ENCODE data around the gene TSPAN31. TPM values are rescaled to one million over a fixed set of nuclear protein-coding genes. Genes with fewer than 3 reads are reported as not detected.

Gene TSPAN31
- total and polyA plus RNA-seq, 2 of the 8 experiments (the other 6 are each of a cell fraction or from before 2014, with no cell fraction given), result 15.8 to 31.4 TPM

GRCh38 chr12:57741413-57741789 is 3.4 kb upstream of the TSPAN31 start:
- Histone ChIP-seq H3K79me2 (ENCODE audit: control insufficient read depth in 1 of 2, insufficient read depth in 2 of 2, low read length in 2 of 2) (no peaks in the 10 kb centered on the region), H2BK120ac (replicated peaks; ENCODE audit: low read depth, low read length) (no peak overlapping the region), H2BK5ac (ENCODE audit: low read depth, low read length) (no peak overlapping the region), H3K18ac (ENCODE audit: extremely low read depth, low read length) (no peak overlapping the region), H3K14ac (ENCODE audit: insufficient read length) (no peak overlapping the region), H2BK12ac (ENCODE audit: low read depth, low read length) (no peak overlapping the region), H3K4me3 (ENCODE audit: extremely low read depth in 1 of 4, insufficient read depth in 2 of 4, low read depth in 3 of 4, low read length in 4 of 4) (no peak overlapping the region), H4K5ac (ENCODE audit: insufficient read length, low read depth, low read length) (no peak overlapping the region), H3K4me1 (replicated peaks in 1 of 4; ENCODE audit: control insufficient read depth in 3 of 4, insufficient read depth in 4 of 4, low read length in 3 of 4) (peaks cover 0 to 28% (median 14%) of the 10 kb centered on the region in 4 experiments; a peak in 6 of 7 replicates), H2BK20ac (ENCODE audit: low read length) (no peak overlapping the region), H2AFZ (ENCODE audit: low read length) (no peak overlapping the region), H4K20me1 (replicated peaks in 1 of 2; ENCODE audit: control insufficient read depth in 1 of 2, insufficient read depth in 2 of 2, low read length in 2 of 2) (peaks cover 0 to 6% of the 10 kb centered on the region in 2 experiments), H4K8ac (ENCODE audit: extremely low read depth, insufficient read depth, low read length) (no peak overlapping the region), H3K79me1 (ENCODE audit: low read depth, low read length) (peaks cover 6% of the 10 kb centered on the region), H3K23me2 (ENCODE audit: low read depth, low read length) (peaks cover 6% of the 10 kb centered on the region), H3K9ac (replicated peaks in 1 of 4; ENCODE audit: extremely low read depth in 1 of 4, low read depth in 3 of 4, low read length in 3 of 4) (no peak overlapping the region), H3K27me3 (replicated peaks in 1 of 4; ENCODE audit: control insufficient read depth in 3 of 4, extremely low read depth in 1 of 4, insufficient read depth in 3 of 4, low read length in 3 of 4) (peaks cover 33 to 54% (median 50%) of the 10 kb centered on the region in 4 experiments), H3K4ac (replicated peaks; ENCODE audit: insufficient read length, low read depth, low read length) (no peak overlapping the region), H3K27ac (ENCODE audit: low read depth, low read length) (no peak overlapping the region), H4K91ac (replicated peaks; ENCODE audit: insufficient read length, low read length) (no peak overlapping the region), H3K4me2 (ENCODE audit: insufficient read depth in 1 of 2, low read depth in 2 of 2, low read length in 2 of 2) (peak overlapping the region in 1 of 2 experiments; percentile 23; a peak in 1 of 4 replicates), H3K23ac (ENCODE audit: insufficient read length) (no peak overlapping the region), H3K56ac (replicated peaks; ENCODE audit: insufficient read length, low read depth, low read length) (no peak overlapping the region), H3K9me3 (ENCODE audit: insufficient read depth in 2 of 2, low read depth in 1 of 2, low read length in 1 of 2) (no peaks in the 10 kb centered on the region; a peak in 1 of 4 replicates), H2AK5ac (ENCODE audit: low read depth, low read length) (no peak overlapping the region), H3K36me3 (ENCODE audit: control insufficient read depth in 2 of 4, insufficient read depth in 4 of 4, low read length in 3 of 4) (peaks cover 0 to 10% (median 5%) of the 10 kb centered on the region in 4 experiments; a peak in 5 of 8 replicates), H2BK15ac (ENCODE audit: low read length) (peak overlapping the region; percentile 62; the same call in 1 of the 2 replicates)
- ChIA-PET CTCF (ENCODE audit: partially characterized antibody) (interaction anchor here (0.6 to 11.2 kb wide), 14 partner anchors 8 to 222 kb away, joined by 3 to 149 read pairs (median 4); partner anchors contain the start of genes ARHGEF25, DDIT3 and OS9), POLR2A (ENCODE audit: partially characterized antibody) (interaction anchor here (1.0 to 3.9 kb wide), 7 partner anchors 9 to 133 kb away, joined by 3 to 25 read pairs (median 4); partner anchors contain the start of genes CDK4, EEF1AKMT3 and METTL1)
- WGBS, 2 experiments (ENCODE audit: extremely low coverage in 1 of 2, insufficient coverage in 1 of 2, insufficient read length in 1 of 2, insufficient replicate concordance in 2 of 2, low coverage in 1 of 2, low lambda C conversion rate in 2 of 2, missing lambda C conversion rate in 1 of 2), result 77% methylated on average over 1 of the region's 1 CpG; no CpG with 5 or more reads in 1 of the 2 experiments
- FAIRE-seq (no peak), DNase-seq (ENCODE audit: low read depth in 1 of 2, low spot score in 2 of 2) (no peak)
- TF ChIP-seq RBBP5 (IDR thresholded peaks at IDR 0.05; ENCODE audit: borderline replicate concordance, low read depth, low read length) (no peak), GABPA (IDR thresholded peaks at IDR 0.05; ENCODE audit: borderline replicate concordance, insufficient read depth, low read length) (no peak), SP2 (IDR thresholded peaks at IDR 0.05; ENCODE audit: low read length) (no peak), ATF2 (IDR thresholded peaks at IDR 0.05; ENCODE audit: low read length) (no peak), BACH1 (IDR thresholded peaks at IDR 0.05; ENCODE audit: low read length) (no peak), CTBP2 (IDR thresholded peaks at IDR 0.05; ENCODE audit: borderline replicate concordance, insufficient read depth, insufficient read length, low read length) (no peak), KDM5A (IDR thresholded peaks at IDR 0.05; ENCODE audit: low read length) (no peak), EZH2 (IDR thresholded peaks at IDR 0.05; ENCODE audit: low read depth, low read length, severe bottlenecking) (no peak), POLR2A (IDR thresholded peaks at IDR 0.05; ENCODE audit: control extremely low read depth in 1 of 2, low read depth in 2 of 2, low read length in 2 of 2) (no peak)
- TF ChIP-seq, protein P1, sequence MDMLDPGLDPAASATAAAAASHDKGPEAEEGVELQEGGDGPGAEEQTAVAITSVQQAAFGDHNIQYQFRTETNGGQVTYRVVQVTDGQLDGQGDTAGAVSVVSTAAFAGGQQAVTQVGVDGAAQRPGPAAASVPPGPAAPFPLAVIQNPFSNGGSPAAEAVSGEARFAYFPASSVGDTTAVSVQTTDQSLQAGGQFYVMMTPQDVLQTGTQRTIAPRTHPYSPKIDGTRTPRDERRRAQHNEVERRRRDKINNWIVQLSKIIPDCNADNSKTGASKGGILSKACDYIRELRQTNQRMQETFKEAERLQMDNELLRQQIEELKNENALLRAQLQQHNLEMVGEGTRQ (IDR thresholded peaks at IDR 0.05; ENCODE audit: low read length), result no peak

All from H1 (cell line).